OCI-LY7 (cell line): ENCODE data around the gene MPEG1.

ENCODE experiments used
- EZH2phosphoT487 ChIP-seq: fragments of 200-600 bp; sonication (generic); IDR thresholded peaks from 2 replicates; pipeline ENCODE4 v1.6.1; 2018; ENCODE audit warnings: low read depth, borderline replicate concordance, mild to moderate bottlenecking, mixed run types, antibody characterized with exemption, low read length, moderate library complexity, mixed read lengths
- TF ChIP-seq, protein P1 (sequence below): fragments of 200-600 bp; sonication (generic); conservative IDR thresholded peaks from 2 replicates; pipeline ENCODE4 v1.5.1; 2014; ENCODE audit warnings: mild to moderate bottlenecking, antibody characterized with exemption, low read length, moderate library complexity, mixed read lengths

DNA sequence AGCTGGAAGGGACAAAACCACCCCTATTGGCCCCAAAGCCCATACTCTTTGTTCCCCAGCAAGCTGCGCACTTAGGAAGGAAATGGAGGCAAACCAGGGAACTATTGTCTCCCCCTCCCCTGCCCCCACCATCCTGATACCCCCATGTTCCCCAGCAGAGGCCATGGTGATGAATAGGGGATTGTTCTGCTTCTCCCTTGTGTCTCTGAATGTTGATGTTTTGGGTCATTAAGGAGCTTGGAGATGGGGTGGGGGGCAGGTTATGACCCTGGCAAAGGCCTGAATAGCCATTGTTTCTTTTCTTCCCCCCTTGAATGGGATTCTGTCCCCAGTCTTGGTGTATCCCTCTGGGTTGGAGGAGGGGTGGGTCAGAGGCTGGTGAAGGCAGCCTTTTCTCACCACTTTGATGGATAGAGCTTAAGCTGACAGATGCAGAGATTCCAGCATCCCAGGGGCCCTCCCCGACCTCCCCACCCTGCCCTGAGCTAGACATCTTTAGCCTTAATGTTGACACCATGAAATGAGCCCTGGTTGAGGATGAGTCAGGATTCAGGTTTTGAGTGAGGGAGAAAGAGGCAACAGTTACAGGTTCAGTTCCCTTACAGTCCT is 32.5 kb downstream of the MPEG1 start:
- TF ChIP-seq, protein P1, sequence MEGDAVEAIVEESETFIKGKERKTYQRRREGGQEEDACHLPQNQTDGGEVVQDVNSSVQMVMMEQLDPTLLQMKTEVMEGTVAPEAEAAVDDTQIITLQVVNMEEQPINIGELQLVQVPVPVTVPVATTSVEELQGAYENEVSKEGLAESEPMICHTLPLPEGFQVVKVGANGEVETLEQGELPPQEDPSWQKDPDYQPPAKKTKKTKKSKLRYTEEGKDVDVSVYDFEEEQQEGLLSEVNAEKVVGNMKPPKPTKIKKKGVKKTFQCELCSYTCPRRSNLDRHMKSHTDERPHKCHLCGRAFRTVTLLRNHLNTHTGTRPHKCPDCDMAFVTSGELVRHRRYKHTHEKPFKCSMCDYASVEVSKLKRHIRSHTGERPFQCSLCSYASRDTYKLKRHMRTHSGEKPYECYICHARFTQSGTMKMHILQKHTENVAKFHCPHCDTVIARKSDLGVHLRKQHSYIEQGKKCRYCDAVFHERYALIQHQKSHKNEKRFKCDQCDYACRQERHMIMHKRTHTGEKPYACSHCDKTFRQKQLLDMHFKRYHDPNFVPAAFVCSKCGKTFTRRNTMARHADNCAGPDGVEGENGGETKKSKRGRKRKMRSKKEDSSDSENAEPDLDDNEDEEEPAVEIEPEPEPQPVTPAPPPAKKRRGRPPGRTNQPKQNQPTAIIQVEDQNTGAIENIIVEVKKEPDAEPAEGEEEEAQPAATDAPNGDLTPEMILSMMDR, result no peak
- TF ChIP-seq EZH2phosphoT487, result no peak
